IPS-11a (cell line): ENCODE data around the gene ZBTB42.

Experiments
- H3K4me3 ChIP-seq: one replicate; pipeline ENCODE4 v1.5.1; 2013; ENCODE audit warnings: low read depth, low read length, control low read depth

Gene ZBTB42

GRCh38 chr14:104782086-104782807, 18.7 kb upstream of the ZBTB42 start:
- H3K4me3 ChIP-seq = no peak overlapping the region

DNA sequence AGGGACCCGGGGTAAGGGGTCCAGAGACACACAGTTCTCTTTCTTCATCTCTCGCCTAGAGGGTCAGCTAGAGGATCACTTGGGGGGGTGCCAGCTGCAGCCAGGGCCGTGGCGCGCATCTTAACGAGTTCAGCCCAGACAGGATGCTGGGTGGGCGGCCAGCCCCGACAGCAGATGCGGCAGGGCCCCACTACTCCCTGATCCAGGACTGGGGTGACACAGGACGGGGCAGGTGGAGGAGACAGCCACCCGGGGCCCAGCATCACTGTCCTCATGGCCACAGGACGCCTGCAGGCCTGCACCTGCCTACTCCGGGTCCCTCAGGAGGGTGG, 18.1 kb upstream of the ZBTB42 start:
- H3K4me3 ChIP-seq = no peak overlapping the region

GRCh38 chr14:104783484-104784217, 17.2 kb upstream of the ZBTB42 start:
- no peak overlapping the region for H3K4me3 ChIP-seq

DNA sequence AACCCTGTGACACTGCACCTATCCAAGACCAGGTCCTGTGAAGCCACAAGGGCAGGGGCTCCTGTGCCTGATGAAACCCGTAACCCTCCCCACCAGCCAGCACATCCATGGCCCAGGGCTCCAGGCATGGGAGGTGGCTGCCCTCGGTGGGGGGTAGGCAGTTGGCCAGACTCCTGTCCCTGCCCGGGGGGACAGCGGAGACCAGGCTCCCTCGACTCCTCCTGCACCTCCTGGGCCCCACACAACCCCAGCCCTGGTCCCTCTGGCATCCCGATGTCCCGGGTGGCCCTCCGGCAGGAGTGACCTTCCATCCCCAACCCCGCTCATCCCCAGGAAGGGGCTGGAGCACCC, 16.7 kb upstream of the ZBTB42 start:
- no peak overlapping the region for H3K4me3 ChIP-seq

DNA sequence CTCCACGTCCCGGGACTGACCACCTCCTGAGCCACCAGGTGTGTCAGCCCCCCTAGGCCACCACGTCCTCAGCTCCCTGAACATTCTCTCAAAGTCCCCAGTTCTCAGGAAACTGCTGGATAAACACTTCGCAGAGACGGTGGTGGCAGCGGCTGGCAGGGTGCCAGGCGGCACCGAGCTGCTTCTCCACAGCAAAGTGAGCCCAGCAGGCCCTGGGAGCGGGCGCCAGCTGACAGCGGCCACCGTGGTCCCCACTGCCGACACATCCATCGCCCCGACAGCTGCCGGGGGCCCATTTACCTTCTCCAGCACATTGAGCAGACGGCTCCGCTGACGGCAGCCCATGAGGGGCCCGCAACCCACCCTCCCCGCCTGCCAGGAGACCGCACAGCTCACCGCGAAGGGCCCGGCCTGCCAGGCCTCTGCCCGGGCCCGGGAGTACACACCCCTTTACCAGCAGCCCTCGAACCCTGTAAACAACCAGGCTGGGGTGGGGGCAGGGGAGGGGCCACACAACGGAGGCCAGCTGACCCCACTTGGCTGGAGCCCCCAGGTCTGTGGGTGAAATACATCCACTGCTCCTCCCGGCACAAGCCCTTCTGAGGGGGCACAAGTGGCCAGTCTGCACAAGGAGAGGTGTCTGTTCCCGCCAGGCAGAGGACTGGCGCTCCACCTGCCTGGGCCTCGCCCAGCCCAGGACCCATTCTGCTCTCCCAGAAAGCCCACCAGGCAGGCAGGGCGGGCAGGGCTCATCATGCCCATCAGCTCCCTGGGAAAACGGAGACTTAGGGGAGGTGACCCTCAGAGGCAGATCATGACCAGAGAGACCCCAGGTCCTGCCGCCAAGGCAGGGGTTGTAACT, 15.8 kb upstream of the ZBTB42 start:
- H3K4me3 ChIP-seq = no peak overlapping the region

GRCh38 chr14:104785708-104786080, 15.2 kb upstream of the ZBTB42 start:
- no peak overlapping the region for H3K4me3 ChIP-seq

DNA sequence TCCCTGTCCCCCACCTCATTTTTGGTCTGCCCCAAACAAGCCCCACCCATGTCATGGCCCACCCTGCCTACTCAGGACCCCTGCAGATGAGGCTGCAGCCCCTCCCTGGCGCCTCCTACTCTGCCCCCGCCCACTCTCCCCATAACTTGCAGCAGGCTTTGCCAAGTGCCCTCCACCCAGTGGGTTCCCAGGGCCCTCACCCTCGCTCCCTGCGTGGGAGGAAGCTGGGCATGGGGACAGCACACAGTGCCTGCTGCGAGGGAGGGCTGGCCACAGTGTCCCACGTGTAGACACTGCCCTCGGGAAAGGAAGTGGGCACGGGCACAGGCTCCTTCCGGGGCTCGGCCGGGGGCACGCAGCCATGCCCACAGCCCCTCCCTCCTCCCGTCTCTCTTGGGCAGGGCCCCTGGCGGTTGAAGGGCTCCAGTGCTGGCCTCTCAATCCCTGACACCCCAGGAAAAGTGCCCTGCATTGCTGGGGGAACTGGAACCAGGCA, 14.8 kb upstream of the ZBTB42 start:
- H3K4me3 ChIP-seq = no peak overlapping the region

- no peak overlapping the region for H3K4me3 ChIP-seq
Observed at GRCh38 chr14:104786726-104787675, 13.9 kb upstream of the ZBTB42 start.

- H3K4me3 ChIP-seq = no peak overlapping the region
Observed at GRCh38 chr14:104787736-104788135, 13.2 kb upstream of the ZBTB42 start.

GRCh38 chr14:104788161-104788818, 12.6 kb upstream of the ZBTB42 start:
- H3K4me3 ChIP-seq = no peak overlapping the region

DNA sequence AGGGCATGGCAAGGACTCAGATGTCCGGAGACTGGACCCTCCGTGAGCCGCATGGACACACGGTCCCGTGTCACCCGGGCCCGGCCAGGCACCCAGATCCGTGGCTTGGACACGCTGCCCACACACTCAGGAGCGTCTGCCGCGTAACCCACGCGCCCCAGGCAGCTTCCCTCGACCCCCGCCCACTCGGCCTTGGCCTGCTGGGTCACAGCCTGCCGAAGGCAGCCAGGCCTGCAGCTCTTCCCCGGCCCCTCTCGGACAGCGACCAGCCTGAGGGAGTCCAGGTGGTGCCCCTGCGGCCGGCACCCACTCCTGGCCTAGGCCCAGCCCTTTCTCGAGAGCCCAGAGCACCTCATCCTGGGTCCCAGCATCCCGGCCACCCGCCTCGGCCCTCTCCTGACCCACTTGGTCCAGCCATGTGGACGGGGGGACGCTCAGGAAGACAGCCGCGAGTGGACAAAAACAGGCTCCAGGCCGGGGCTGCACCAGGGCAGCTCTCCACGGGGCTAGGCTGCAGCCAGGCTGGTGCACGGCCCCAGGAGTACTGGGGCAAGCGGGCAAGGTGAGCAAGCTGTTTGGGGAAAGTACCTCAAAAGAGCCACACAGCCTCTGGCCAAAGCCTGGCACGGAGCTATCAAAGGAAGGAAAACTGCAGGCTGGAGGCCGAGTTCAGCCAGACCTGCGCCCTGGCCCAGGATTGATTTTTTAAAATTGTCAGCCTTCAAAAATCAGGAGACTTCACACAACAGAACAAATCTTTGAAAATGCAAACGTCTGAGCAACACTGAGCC, 11.8 kb upstream of the ZBTB42 start:
- no peak overlapping the region for H3K4me3 ChIP-seq

GRCh38 chr14:104789752-104790743, 10.9 kb upstream of the ZBTB42 start:
- H3K4me3 ChIP-seq = no peak overlapping the region

DNA sequence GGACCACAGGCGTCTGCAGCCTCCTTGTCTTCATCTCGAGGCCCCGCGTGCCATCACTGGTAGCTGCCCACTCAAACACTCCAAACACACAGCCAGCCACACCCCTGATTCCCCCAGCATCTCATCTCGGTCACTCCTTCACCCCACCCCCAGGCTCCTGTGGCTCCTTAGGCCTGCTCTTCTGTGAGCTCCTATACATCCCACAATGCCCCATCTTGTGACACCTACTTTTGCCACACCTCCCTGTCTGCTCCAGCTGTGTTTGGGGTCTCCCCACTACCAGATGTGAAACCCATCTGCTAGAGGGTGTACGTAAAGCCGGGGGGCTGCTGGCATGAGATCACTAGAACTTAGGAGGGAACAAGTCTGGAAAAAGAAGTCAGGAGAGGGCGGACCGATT, 9.5 kb upstream of the ZBTB42 start:
- no peak overlapping the region for H3K4me3 ChIP-seq

- H3K4me3 ChIP-seq = no peak overlapping the region
Observed at GRCh38 chr14:104792101-104792884, 8.6 kb upstream of the ZBTB42 start.

DNA sequence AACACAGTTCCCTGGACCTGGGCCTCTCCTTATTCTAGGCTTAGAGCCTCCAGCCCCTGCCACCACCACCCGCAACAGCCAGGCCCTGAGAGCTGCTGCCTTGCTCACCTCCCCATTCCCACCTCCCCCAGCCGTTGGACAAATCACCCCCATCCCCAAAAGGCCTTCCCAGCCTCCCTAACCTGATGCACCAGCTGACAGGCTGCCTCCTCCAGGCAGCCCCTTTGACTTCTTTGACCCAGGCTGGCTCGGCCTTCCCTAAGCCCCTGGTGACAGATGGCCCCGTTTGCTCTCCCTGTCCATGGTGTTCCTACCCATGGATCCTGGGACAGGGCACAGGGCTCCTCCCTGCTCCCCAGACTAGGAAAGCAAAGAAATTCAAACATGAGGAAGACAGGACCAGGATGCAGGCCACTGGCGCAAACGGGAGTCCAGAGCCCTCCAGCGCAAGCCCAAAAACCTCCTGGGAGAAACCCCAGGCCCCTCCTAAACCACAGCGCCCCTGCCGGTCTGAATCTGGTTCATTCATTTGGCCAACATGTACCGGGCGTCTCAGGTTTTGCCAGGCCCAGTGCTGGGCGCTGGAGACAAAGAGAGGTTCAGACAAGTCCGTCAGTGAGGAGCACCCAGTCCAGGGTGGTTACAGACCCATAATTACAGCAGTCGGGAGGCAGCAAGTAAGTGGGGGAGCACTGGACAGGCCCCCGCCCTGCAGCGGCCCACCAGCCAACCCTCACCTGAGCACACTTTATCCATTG, 7.8 kb upstream of the ZBTB42 start:
- H3K4me3 ChIP-seq = no peak overlapping the region

GRCh38 chr14:104793703-104793959, 7.3 kb upstream of the ZBTB42 start:
- H3K4me3 ChIP-seq = no peak overlapping the region

- H3K4me3 ChIP-seq = no peak overlapping the region
Observed at GRCh38 chr14:104794099-104794498, 6.8 kb upstream of the ZBTB42 start.
